GM18511 (cell line): ENCODE results near the gene JMJD4.
"Not testable (repeated sequence)": the region's sequence is repeated elsewhere in the genome, so short reads cannot be mapped to it uniquely, and the experiment has no call there.

ENCODE experiments used
- ATAC-seq: cut with Tn5 transposase; IDR thresholded peaks from one replicate; pipeline ENCODE4 v1.9.1; 2021; ENCODE audit warnings: mild to moderate bottlenecking, moderate library complexity; ENCODE audit not compliant: unreplicated experiment

The JMJD4 gene

DNA sequence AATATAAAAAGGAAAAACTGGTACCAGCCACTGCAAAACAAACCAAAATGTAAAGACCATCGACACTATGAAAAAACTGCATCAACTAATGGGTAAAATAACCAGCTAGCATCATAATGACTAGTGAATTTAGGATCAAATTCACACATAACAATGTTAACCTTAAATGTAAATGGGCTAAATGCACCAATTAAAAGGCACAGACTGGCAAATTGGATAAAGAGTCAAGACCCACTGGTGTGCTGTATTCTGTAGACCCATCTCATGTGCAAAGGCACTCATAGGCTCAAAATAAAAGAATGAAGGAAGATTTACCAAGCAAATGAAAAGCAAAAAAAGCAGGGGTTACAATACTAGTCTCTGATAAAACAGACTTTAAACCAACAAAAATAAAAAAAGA lies 33.5 kb downstream of the JMJD4 start:
- not testable (repeated sequence) for ATAC-seq

GRCh38 chr1:227697321-227697864 lies 37.7 kb downstream of the JMJD4 start:
- no peak for ATAC-seq

DNA sequence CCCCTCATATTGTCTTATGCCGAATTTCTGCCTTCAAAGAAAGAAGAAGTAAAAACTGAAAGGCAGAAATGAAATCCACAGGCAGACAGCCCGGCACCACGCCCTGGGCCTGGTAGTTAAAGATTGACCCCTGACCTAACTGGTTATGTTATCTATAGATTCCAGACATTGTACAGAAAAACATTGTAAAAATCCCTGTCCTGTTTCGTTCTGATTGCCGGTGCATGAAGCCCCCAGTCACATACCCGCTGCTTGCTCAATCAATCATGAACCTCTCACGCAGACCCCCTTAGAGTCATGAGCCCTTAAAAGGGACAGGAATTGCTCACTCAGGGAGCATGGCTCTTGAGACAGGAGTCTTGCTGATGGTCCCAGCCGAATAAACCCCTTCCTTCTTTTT lies 49.3 kb downstream of the JMJD4 start:
- no peak for ATAC-seq
